Breast epithelium (tissue), 4 donors: ENCODE data around the gene TEX51. TPM values are rescaled to one million over a fixed set of nuclear protein-coding genes. Genes with fewer than 3 reads are reported as not detected.

Source experiments
- DNase-seq, 2 donors: peaks; one replicate each; pipeline ENCODE4 v3.0.0-alpha.2; 2019; ENCODE audit warnings: low spot score in 2 of 2
- H3K27ac ChIP-seq, 2 donors: fragments of 200-600 bp; sonication (generic) in 1 of 2; one replicate each; pipeline ENCODE4 v1.5.1; 2016 to 2019; ENCODE audit warnings: mild to moderate bottlenecking in 1 of 2
- H3K27me3 ChIP-seq, 2 donors: fragments of 200-600 bp; sonication (generic) in 1 of 2; one replicate each; pipeline versions ENCODE4 v1.5.1 to v1.6.0; 2017 to 2019; ENCODE audit warnings: control low read depth in 1 of 2, mild to moderate bottlenecking in 1 of 2
- H3K36me3 ChIP-seq: fragments of 200-600 bp; one replicate; pipeline ENCODE4 v1.5.1; 2019
- H3K4me1 ChIP-seq, 2 donors: fragments of 200-600 bp; sonication (generic); one replicate each; pipeline ENCODE4 v1.5.1; 2016 to 2019; ENCODE audit warnings: control low read depth in 1 of 2
- H3K4me3 ChIP-seq, 3 donors: fragments of 200-600 bp; sonication (generic); 1 replicate in 2 of 3; 2 replicates in 1 of 3; pipeline ENCODE4 v1.5.1; 2016 to 2019; ENCODE audit warnings: mild to moderate bottlenecking in 3 of 3, moderate library complexity in 2 of 3
- H3K9me3 ChIP-seq, 2 donors: fragments of 200-600 bp; sonication (generic) in 1 of 2; one replicate each; pipeline ENCODE4 v1.5.1; 2016 to 2019; ENCODE audit warnings: control low read depth in 1 of 2
- CTCF ChIP-seq, 3 donors: fragments of 450-650 bp; IDR thresholded peaks; one replicate each; pipeline ENCODE4 v1.5.1; 2016 to 2017; ENCODE audit warnings: antibody characterized with exemption in 3 of 3, mild to moderate bottlenecking in 3 of 3, moderate library complexity in 3 of 3
- POLR2A ChIP-seq: fragments of 450-650 bp; IDR thresholded peaks from one replicate; pipeline ENCODE4 v1.6.1; 2016; ENCODE audit warnings: antibody characterized with exemption, mild to moderate bottlenecking, moderate library complexity
- POLR2AphosphoS5 ChIP-seq, 3 donors: sonication (generic); formaldehyde crosslinking; IDR thresholded peaks; one replicate each; pipeline ENCODE4 v1.6.1; 2017; ENCODE audit warnings: antibody characterized with exemption in 3 of 3
- intact Hi-C: fragments of 100-400 bp; cut with DNase I; formaldehyde crosslinking; loops from one replicate; pipeline ENCODE4 v1.15.1; 2023; ENCODE audit warnings: low total_unique reads
- total RNA-seq, 3 donors: library from RNA; depleted of rRNA; stranded (reverse); fragments of >200 nt; gene quantifications; one replicate each; pipeline ENCODE4 v1.1.0, GENCODE V29; 2016

The TEX51 gene
- total RNA-seq, 3 donors from 2014 or later = not detected

DNA sequence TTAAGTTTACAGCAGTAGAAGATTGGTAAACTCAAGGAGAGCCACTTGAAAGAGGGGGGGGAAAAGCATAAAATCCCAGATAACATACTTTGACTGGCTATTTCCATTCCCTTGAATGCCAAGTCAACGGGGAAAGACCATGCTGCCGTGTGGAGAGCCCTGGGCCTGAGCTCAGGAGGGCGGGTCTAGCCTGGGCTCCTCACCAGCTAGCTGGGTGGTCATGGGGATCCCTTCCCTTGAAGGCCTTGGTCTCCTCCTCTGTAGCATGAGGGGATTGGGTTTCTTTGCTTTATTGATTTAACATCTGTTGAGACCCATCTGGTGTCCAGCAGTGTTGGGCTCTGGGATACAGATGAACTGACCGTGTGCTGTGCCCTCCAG, 35.0 kb downstream of the TEX51 start:
- Histone ChIP-seq H3K27me3 (peaks cover 0 to 15% of the 10 kb centered on the region in 2 donors), H3K27ac (no peak overlapping the region), H3K4me3 (no peak overlapping the region), H3K4me1 (no peaks in the 10 kb centered on the region), H3K36me3 (no peaks in the 10 kb centered on the region), H3K9me3 (peaks cover 6 to 9% of the 10 kb centered on the region in 2 donors)
- TF ChIP-seq CTCF (IDR thresholded peaks at IDR 0.05) (no peak), POLR2A (no peak), POLR2AphosphoS5 (IDR thresholded peaks at IDR 0.05) (no peak)
- no peak for DNase-seq
- intact Hi-C loops = no loop called here

DNA sequence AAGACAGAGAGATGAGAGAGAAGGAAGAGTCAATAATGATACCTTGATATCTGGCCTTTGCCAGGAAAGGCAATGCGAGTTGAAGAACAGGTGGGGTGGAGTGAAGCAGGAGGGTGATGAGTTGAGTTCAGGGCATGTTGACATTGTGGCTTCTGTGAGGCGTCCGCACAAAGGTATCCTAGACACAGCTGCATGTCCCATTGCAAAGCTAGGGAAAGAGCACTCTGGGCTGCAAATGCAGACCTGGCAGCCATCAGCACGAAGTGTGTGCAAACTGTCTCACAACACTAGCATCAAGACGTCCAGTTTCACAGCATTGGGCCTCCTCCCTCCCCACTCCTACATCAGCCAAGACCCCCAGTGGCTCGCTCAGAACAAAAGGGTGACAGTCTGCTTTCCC, 36.1 kb downstream of the TEX51 start:
- TF ChIP-seq CTCF (IDR thresholded peaks at IDR 0.05) (no peak), POLR2A (no peak), POLR2AphosphoS5 (IDR thresholded peaks at IDR 0.05) (no peak)
- peaks cover 0 to 15% of the 10 kb centered on the region in 2 donors for H3K27me3 ChIP-seq

GRCh38 chr2:126935774-126936173, 37.1 kb downstream of the TEX51 start:
- Histone ChIP-seq H3K4me1 (no peaks in the 10 kb centered on the region), H3K27ac (no peak overlapping the region), H3K36me3 (no peaks in the 10 kb centered on the region), H3K9me3 (peaks cover under 1 to 5% of the 10 kb centered on the region in 2 donors), H3K4me3 (no peak overlapping the region), H3K27me3 (peaks cover 0 to 15% of the 10 kb centered on the region in 2 donors)
- no peak for DNase-seq
- TF ChIP-seq POLR2AphosphoS5 (IDR thresholded peaks at IDR 0.05) = no peak
- no peak for TF ChIP-seq CTCF (IDR thresholded peaks at IDR 0.05)
- no peak for TF ChIP-seq POLR2A
- intact Hi-C loops = loop anchor here (1.0 kb wide), 1 partner anchor 36 kb away; no protein-coding TSS in a partner anchor

More for the DNA sequence above, 36.1 kb downstream of the TEX51 start:
- intact Hi-C loops = loop anchor here (1.0 kb wide), 1 partner anchor 36 kb away; no protein-coding TSS in a partner anchor
- Histone ChIP-seq H3K36me3 (no peaks in the 10 kb centered on the region), H3K4me3 (no peak overlapping the region), H3K4me1 (no peaks in the 10 kb centered on the region), H3K27ac (no peak overlapping the region), H3K9me3 (peaks cover 6 to 9% of the 10 kb centered on the region in 2 donors)
- no peak for DNase-seq

- Histone ChIP-seq H3K27me3 (peaks cover 0 to 20% of the 10 kb centered on the region in 2 donors), H3K4me3 (no peak overlapping the region), H3K9me3 (peaks cover 0 to under 1% of the 10 kb centered on the region in 2 donors), H3K27ac (no peak overlapping the region), H3K4me1 (no peaks in the 10 kb centered on the region), H3K36me3 (no peaks in the 10 kb centered on the region)
- no peak for TF ChIP-seq POLR2AphosphoS5 (IDR thresholded peaks at IDR 0.05)
- intact Hi-C loops = no loop called here
- DNase-seq = no peak
Observed at GRCh38 chr2:126936219-126936723, 37.6 kb downstream of the TEX51 start.

- Histone ChIP-seq H3K27me3 (peaks cover 0 to 14% of the 10 kb centered on the region in 2 donors), H3K4me3 (no peak overlapping the region), H3K4me1 (no peaks in the 10 kb centered on the region), H3K27ac (no peak overlapping the region), H3K36me3 (no peaks in the 10 kb centered on the region), H3K9me3 (no peaks in the 10 kb centered on the region)
- no peak for TF ChIP-seq POLR2AphosphoS5 (IDR thresholded peaks at IDR 0.05)
- no peak for TF ChIP-seq POLR2A
- TF ChIP-seq CTCF (IDR thresholded peaks at IDR 0.05) = no peak
- DNase-seq = no peak
- intact Hi-C loops = no loop called here
Observed at GRCh38 chr2:126940331-126940730, 41.6 kb downstream of the TEX51 start.
